Activated T-cell treated with anti-CD3 and anti-CD28 coated beads for 4 hours (primary cell): Measurements from ENCODE around the gene ANO3.

Experiments
- DNase-seq: peaks from one replicate; pipeline ENCODE4 v3.0.0-alpha.2; 2020

Gene ANO3

GRCh38 chr11:26365284-26365683 lies 33.4 kb downstream of the ANO3 start:
- no peak for DNase-seq

GRCh38 chr11:26377619-26378018 lies 45.7 kb downstream of the ANO3 start:
- no peak for DNase-seq

DNA sequence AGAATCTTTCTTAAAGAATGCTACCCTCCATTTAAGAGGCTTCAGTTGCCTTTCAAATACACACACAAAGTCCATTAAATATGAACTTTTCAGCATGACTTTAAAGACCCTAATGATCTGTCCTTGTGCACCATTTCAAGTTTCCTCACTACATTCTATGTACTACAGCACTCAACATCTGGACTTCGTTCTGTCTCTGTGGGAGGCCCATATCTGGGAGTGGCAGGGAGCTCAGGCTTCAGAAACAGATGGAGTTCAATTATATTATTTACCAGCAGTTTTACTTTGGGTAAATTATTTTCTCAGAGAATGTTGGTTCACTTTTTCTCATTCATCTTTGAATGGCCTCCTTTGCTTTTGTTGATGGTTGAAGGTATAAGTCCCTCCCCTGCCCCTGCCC lies 67.4 kb downstream of the ANO3 start:
- DNase-seq = no peak

DNA sequence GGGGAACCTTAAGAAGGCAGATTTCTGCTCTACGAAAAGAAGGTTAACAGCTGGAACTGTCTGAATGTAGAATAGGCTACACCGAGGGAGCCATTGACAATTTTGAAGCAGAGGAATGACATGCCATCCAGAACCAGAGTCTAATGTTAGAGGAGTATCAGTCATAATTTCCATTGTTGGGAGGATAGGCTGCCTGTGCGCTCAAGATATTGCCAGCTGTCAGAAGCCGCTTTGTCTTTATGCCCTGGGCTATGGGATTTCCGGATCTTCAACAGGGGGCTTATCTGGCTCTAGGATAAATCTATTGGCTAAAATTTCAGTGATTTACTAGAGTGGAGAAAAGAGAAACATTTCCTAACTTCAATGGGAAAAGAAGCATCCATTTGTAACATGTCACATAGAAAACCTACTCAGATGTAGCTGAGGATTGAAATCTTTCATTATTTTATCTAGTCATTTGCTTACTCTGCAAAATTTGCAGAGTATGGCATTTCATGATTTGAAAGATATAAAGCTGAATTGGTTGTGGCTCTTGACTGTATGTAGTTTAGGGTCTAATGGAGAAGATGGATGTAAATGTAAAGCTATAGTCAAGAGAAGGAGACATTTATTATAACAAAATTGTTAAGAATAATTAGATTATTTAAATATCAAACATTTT lies 78.9 kb downstream of the ANO3 start:
- no peak for DNase-seq

- DNase-seq = no peak
These were observed 81.0 kb downstream of the ANO3 start for GRCh38 chr11:26412955-26413354.

DNA sequence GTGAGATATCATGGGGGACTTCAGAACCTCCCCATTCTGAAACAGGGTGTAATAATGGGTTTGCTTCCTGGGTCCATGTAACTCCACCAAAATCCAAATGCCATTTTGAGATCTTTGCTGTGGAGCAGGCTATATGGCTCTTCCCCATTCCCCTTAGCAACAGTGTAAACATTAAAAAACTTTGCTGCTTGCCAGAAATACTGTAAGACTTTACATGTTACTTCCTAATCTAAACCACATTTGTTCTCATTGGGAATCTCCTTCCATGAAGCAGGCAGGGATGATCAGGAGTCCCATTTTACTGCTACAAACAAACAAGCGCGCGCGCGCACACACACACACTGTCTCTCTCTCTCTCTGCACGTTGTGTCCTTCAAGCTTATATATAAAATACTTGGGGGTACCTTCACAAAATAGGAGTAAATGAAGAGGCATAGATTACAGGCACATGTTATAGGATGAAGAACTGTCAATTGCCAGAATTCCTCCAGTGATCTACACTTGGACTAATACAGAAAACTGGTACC lies 86.5 kb downstream of the ANO3 start:
- no peak for DNase-seq

DNA sequence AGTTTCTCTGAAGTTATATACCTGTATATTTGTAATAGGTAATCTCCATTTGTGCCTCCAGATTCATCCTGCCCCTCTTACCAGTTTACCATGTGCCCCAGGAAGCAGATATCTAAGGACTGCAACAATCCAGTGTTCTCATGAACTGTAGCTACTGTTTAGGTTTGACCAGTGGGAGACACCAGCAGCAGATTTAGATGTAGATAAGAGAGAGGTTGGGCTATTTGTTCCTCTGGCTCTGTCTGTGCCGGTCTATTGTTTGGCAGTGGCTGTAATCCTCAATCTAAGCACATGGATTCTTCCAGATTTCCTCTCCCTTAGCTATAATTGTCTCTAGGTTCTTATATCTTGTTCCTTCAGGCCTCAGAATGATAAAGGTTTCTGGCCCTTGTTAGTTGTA lies 88.4 kb downstream of the ANO3 start:
- DNase-seq = no peak

- DNase-seq = no peak
These were observed 92.3 kb downstream of the ANO3 start for GRCh38 chr11:26424255-26424654.

GRCh38 chr11:26439854-26440253 lies 107.9 kb downstream of the ANO3 start:
- no peak for DNase-seq

GRCh38 chr11:26442131-26442530 lies 110.2 kb downstream of the ANO3 start:
- DNase-seq = no peak

GRCh38 chr11:26443617-26444016 lies 111.7 kb downstream of the ANO3 start:
- no peak for DNase-seq

DNA sequence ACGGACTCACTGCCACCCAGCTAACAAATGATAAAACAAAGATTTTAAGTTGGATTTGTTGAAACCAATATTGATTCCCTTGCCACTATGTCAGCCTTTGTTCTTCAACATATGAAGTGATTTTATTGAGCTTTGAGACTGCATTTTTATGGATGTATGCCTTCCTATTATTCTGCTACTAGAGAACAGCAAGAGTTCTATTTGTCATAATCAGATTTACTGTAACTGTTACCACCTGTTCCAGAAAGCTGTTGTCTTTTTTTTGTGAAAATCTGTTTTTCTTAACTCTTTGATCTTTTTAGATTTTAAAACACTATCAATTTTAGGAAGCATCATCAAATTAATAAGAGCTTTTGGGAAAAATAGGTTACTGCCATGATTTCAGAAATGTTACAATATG lies 125.7 kb downstream of the ANO3 start:
- DNase-seq = no peak

- DNase-seq = no peak
These were observed 133.3 kb downstream of the ANO3 start for GRCh38 chr11:26465274-26465673.

DNA sequence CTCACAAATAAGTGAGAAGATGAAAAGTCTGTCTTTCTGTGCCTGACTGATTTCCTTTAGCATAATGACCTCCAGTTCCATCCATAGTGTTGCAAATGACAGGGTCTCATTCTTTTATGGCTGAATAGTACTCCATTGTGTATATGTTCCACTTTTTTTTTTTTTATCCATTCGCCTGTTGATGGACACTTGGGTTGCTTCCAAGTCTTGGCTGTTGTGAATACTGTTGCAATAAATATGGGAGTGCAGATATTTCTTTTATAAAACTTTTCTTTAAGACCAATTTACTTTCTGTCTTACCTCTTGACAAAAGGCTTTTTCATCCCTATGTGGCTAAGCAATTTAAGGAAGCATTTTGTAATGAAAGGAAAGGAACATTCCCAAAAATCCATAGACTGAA lies 135.6 kb downstream of the ANO3 start:
- DNase-seq = no peak

- DNase-seq = no peak
These were observed 139.1 kb downstream of the ANO3 start for GRCh38 chr11:26470992-26471391.

DNA sequence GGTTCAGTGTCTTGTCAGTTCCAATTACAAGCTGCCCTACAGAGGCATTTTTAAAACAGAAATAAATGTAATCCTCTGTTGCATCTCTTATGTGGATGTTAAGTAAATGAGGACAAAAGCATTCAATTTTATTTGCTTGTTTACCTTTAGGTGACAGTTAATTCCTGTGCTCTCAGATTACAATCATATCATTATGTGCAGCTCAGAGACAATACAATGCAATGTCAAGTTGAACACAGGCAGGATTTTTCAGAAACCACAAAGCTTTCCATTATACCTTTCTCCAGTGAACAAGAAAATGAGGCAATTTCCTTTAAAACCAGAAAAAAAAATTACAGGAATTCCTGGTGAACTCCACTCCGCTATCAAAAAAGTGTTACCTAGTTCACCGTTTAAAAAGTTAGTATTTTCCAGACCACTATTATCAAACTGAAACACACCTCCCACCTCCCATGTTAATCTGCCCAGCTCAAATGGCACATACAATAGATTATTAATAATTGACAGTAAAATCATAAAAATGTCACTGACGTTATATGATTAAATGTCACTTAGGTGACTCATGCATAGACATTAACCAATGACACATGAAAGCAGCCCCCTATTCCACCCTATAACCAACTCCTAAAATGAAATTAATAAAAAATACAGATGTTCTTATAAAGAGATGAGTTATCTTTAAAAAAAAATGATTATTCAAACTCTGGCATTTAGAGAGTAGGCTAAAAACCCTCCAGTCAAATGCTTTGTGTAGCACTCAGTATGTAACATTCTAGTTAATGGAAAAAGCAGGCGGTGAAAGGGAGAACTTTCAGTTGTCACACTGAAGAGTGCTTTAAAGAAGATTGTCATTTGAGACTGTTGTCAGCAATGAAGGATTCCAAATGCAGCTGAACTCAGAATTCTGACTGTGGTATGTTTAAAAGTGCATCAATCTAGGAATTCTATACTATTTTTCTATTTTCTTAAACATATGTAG lies 141.6 kb downstream of the ANO3 start:
- DNase-seq = no peak

DNA sequence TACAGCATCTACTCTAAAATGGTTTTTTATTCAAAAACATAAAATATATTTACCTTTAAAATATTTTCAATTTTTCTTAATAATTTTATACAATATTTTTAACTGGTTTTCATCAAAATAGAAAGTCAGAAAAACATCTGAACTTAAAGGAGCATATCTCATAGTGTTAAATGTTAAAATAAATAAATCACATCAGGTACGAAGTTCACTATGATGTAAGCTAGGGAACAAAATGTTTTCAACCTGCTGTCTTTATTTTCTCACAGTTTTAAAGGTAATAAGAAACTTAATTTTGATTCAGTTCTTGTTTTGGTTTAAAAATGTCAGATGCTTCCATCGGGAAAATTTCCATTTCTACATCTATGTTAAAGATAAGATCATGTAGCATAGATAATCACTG lies 142.5 kb downstream of the ANO3 start:
- no peak for DNase-seq

DNA sequence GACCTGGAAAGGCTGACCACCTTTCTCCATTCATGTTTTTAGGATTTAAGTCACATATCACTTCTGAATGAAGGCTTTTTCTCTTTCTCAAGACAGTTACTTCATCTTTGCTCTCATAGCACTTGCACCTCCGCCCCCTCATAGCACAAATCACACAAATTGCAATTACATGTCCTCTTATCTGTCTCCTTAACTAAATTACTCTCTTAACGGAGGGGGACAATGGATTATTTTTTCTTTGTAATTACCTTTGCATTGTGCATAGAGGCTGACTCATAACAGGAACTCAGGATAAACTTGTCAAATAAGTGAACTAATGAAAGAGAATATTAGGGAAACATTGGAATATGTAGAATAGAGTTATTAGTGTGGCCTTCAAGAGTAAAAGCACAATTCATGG lies 145.5 kb downstream of the ANO3 start:
- DNase-seq = no peak

- DNase-seq = no peak
These were observed 146.8 kb downstream of the ANO3 start for GRCh38 chr11:26478710-26479109.

DNA sequence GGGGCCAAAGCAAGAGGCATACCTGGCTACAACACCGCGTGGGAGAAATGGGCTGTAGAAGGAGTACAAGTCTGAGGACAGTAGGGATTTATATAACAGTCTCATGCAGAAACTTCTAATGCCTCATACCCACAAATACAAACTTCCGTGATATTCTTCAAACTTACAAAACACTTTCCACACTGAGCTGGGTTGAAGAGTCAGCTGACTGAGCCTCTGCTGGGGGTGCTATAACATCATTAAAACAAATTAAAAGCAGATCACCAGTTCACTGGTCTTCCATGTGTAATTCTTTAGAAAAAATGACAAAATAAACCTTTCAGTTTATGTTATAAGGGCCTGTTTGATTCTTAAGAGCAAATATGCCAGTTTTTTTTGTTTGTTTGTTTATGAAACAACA lies 148.1 kb downstream of the ANO3 start:
- DNase-seq = no peak

GRCh38 chr11:26483108-26483507 lies 151.2 kb downstream of the ANO3 start:
- DNase-seq = no peak

DNA sequence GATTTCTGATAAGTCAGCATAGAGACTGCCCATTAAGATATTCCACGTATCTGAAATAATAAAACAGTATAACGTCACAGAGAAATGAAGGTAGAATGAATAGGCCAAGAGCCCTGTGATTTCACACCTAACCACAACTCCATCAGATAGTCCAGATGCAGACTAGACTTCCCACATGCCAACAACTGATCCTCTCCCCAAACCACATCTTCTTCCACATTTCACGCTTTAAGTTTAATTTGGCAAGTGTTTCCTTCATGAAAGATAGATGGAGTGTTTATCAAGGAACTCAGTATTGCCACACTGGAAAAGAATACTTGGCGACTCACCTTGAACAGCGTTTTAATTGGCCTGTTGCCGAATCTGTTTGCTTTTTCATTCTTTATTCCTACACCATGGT lies 158.6 kb downstream of the ANO3 start:
- no peak for DNase-seq

GRCh38 chr11:26493616-26494015 lies 161.7 kb downstream of the ANO3 start:
- no peak for DNase-seq

DNA sequence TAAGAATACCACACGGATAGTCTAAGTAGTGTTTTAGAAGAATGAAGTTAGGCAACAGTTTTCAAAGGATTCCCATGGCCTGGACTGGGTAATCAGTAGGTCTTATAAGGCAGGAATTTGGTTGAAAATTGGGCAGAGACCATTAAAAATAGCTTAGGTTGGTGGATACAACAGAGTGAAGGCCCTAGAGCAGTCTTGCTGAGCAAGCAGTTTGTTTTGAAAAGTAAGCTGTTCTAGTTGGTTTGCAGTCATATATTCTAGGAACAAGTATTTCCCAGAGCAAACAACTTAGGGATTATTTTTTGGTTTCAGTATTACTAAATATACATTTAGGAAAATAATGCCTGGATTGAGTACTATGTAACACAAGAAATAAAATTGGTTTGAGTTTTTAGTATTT lies 175.3 kb downstream of the ANO3 start:
- no peak for DNase-seq
